Measurements from ENCODE around the gene TMEM240. TPM values are rescaled to one million over a fixed set of nuclear protein-coding genes. Genes with fewer than 3 reads are reported as not detected.

The TMEM240 gene
- total and polyA plus RNA-seq, 10 of the 15 experiments (the other 5 are each of a cell fraction or from before 2014, with no cell fraction given) = 0.17 to 0.49 TPM; not detected in 8

- TF ChIP-seq BMI1 (IDR thresholded peaks at IDR 0.05; ENCODE audit: borderline replicate concordance) = no peak
Measured at GRCh38 chr1:1567891-1568291, 27.5 kb upstream of the TMEM240 start (continued).

DNA sequence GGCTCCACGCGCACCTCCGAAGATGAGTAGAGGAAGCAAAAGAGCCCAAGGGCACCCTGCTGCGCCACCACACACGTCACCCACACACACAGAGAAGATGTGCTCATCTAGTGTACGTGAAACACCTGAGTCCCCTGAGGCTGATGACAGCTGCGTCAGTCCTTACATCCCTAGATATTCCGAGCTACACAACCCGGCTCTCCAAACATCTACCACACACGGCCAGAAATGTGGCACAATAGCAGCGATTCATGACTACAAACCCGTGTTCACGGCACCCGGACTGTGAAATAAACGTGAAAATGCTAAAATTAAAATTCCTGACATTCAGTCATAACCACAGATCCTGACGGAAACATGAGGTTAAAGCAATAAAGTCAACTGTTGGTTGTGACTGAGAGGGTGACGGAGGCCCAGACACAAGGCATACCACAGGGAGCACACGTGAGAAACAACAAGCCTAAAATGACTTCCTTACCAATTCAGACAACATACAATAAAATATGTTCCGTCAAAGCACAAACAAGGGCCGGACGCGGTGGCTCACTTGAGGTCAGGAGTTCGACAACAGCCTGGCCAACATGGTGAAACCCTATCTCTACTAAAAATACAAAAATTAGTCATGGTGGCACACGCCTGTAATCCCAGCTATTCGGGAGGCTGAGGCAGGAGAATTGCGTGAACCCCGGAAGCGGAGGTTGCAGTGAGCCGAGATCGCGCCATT lies 26.9 kb upstream of the TMEM240 start:
- intact Hi-C loops (cut with micrococcal nuclease; ENCODE audit: unreplicated experiment) = no loop called here
- ChIA-PET SMC1A (ENCODE audit: uncharacterized antibody, unreplicated experiment) (no interaction called here), POLR2A (interaction anchor here (0.7 kb wide), 1 partner anchor 42 kb away, joined by 3 read pairs; no protein-coding TSS in a partner anchor), RAD21 (ENCODE audit: unreplicated experiment) (interaction anchor here (1.1 kb wide), 1 partner anchor 8 kb away, joined by 3 read pairs; no protein-coding TSS in a partner anchor), CTCF (no interaction called here)
- WGBS (ENCODE audit: insufficient coverage, insufficient replicate concordance, low lambda C conversion rate, missing lambda C conversion rate) = 93% methylated on average over 29 of the region's 31 CpGs
- TF ChIP-seq RCOR1 (conservative IDR thresholded peaks at IDR 0.05; ENCODE audit: low read depth, low read length) (no peak), GATAD2B (conservative IDR thresholded peaks at IDR 0.05; ENCODE audit: low read depth) (no peak), ASH2L (IDR thresholded peaks at IDR 0.05; ENCODE audit: borderline replicate concordance, low read depth) (no peak), PML (IDR thresholded peaks at IDR 0.05; ENCODE audit: low read length) (no peak), ZNF384 (IDR thresholded peaks at IDR 0.05; ENCODE audit: borderline replicate concordance, low read depth, low read length) (no peak), MXI1 (IDR thresholded peaks at IDR 0.05; ENCODE audit: low read depth, low read length) (no peak), WRNIP1 (IDR thresholded peaks at IDR 0.05; ENCODE audit: borderline replicate concordance, low read depth, low read length) (no peak), RFX5 (IDR thresholded peaks at IDR 0.05; ENCODE audit: low read depth, low read length) (no peak), RB1 (IDR thresholded peaks at IDR 0.05; ENCODE audit: borderline replicate concordance) (no peak), ATF7 (IDR thresholded peaks at IDR 0.05; ENCODE audit: low read depth) (no peak), CREM (IDR thresholded peaks at IDR 0.05; ENCODE audit: low read depth) (no peak), RELB (IDR thresholded peaks at IDR 0.05; ENCODE audit: low read depth) (no peak), E4F1 (IDR thresholded peaks at IDR 0.05; ENCODE audit: borderline replicate concordance, partially characterized antibody) (no peak), USF1 (IDR thresholded peaks at IDR 0.05; ENCODE audit: borderline replicate concordance, extremely low read length, insufficient read depth, low read depth, low read length) (no peak)
- TF ChIP-seq, protein P1, sequence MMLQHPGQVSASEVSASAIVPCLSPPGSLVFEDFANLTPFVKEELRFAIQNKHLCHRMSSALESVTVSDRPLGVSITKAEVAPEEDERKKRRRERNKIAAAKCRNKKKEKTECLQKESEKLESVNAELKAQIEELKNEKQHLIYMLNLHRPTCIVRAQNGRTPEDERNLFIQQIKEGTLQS (IDR thresholded peaks at IDR 0.05; ENCODE audit: borderline replicate concordance, extremely low read depth, low read depth, low read length) = no peak
- Histone ChIP-seq H3K9ac (ENCODE audit: control insufficient read depth, insufficient read depth, low read length) (no peak overlapping the region), H3K36me3 (ENCODE audit: control insufficient read depth in 2 of 2, insufficient read depth in 2 of 2, low read length in 1 of 2) (peaks cover 21 to 38% of the 10 kb centered on the region in 2 experiments), H3K4me3 (no peak overlapping the region), H3K27me3 (replicated peaks in 1 of 2; ENCODE audit: control insufficient read depth in 2 of 2, insufficient read depth in 2 of 2, low read length in 1 of 2) (no peaks in the 10 kb centered on the region), H3K27ac (ENCODE audit: control insufficient read depth, insufficient read depth) (no peak overlapping the region), H3K79me2 (ENCODE audit: control insufficient read depth, insufficient read depth, low read length) (peaks cover 57% of the 10 kb centered on the region), H3K9me3 (replicated peaks; ENCODE audit: control insufficient read depth, insufficient read depth, low read length) (no peaks in the 10 kb centered on the region), H3K4me1 (ENCODE audit: control insufficient read depth, insufficient read depth, low read length) (no peaks in the 10 kb centered on the region), H4K20me1 (ENCODE audit: control insufficient read depth, insufficient read depth) (peaks cover 22% of the 10 kb centered on the region), H3K4me2 (ENCODE audit: control insufficient read depth, insufficient read depth) (no peak overlapping the region), H2AFZ (ENCODE audit: control insufficient read depth, low read depth, low read length) (no peak overlapping the region)
- FAIRE-seq (no peak), ATAC-seq (no peak), DNase-seq (ENCODE audit: low read depth, low spot score) (no peak)
- in situ Hi-C loops (cut with MboI) = no loop called here
- BruUV-seq (replicated peaks) = no TSS peak

Data from GM12878 (cell line).